CD14-positive monocyte (primary cell): ENCODE results near the gene NKAIN2. TPM values are rescaled to one million over a fixed set of nuclear protein-coding genes. Genes with fewer than 3 reads are reported as not detected.
"Not testable (repeated sequence)": the region's sequence is repeated elsewhere in the genome, so short reads cannot be mapped to it uniquely, and the experiment has no call there.

ENCODE experiments used
- DNase-seq, 3 donors: peaks; one replicate each; pipeline ENCODE4 v3.0.0-alpha.2; 2011 to 2022
- H2AFZ ChIP-seq: 2 replicates; pipeline ENCODE4 v1.6.0; 2012; ENCODE audit warnings: mild to moderate bottlenecking, low read depth, low read length, inconsistent platforms; ENCODE audit not compliant: insufficient read depth, poor library complexity, severe bottlenecking
- H3K27ac ChIP-seq, 2 donors: 1 replicate in 1 of 2; 2 replicates in 1 of 2; pipeline ENCODE4 v1.5.1; 2012 to 2013; ENCODE audit warnings: low read length in 2 of 2, control low read depth in 1 of 2, inconsistent platforms in 1 of 2, low read depth in 1 of 2, mild to moderate bottlenecking in 1 of 2
- H3K27me3 ChIP-seq, 2 donors: one replicate each; pipeline versions ENCODE4 v1.6.0 to v1.6.1; 2011 to 2013; ENCODE audit warnings: low read length in 2 of 2; ENCODE audit not compliant: control insufficient read depth in 2 of 2, insufficient read depth in 2 of 2
- H3K36me3 ChIP-seq, 2 donors: replicated peaks in 1 of 2; 1 replicate in 1 of 2; 2 replicates in 1 of 2; pipeline versions ENCODE4 v1.5.1 to v1.6.1; 2012 to 2013; ENCODE audit warnings: low read length in 2 of 2, control low read depth in 1 of 2, inconsistent platforms in 1 of 2, mild to moderate bottlenecking in 1 of 2; ENCODE audit not compliant: insufficient read depth in 2 of 2, control insufficient read depth in 1 of 2
- H3K4me1 ChIP-seq, 2 donors: 1 replicate in 1 of 2; 2 replicates in 1 of 2; pipeline versions ENCODE4 v1.5.1 to v1.6.1; 2012 to 2013; ENCODE audit warnings: low read length in 2 of 2, control low read depth in 1 of 2, inconsistent platforms in 1 of 2, mild to moderate bottlenecking in 1 of 2, moderate library complexity in 1 of 2; ENCODE audit not compliant: insufficient read depth in 2 of 2, control insufficient read depth in 1 of 2
- H3K4me2 ChIP-seq: replicated peaks from 2 replicates; pipeline ENCODE3; 2012; ENCODE audit warnings: low read length, moderate library complexity, mild to moderate bottlenecking; ENCODE audit not compliant: poor library complexity, severe bottlenecking; ENCODE audit errors: extremely low read depth
- H3K4me3 ChIP-seq, 3 experiments: fragments of 200-600 bp in 1 of 3; sonication (generic) in 1 of 3; replicated peaks in 1 of 3; 1 replicate in 2 of 3; 2 replicates in 1 of 3; pipeline ENCODE4 v1.5.1; 2011 to 2013; ENCODE audit warnings: low read length in 3 of 3, mild to moderate bottlenecking in 3 of 3, control low read depth in 2 of 3, low read depth in 2 of 3, inconsistent platforms in 1 of 3, moderate library complexity in 1 of 3
- H3K79me2 ChIP-seq: 2 replicates; pipeline ENCODE4 v1.6.0; 2012; ENCODE audit warnings: mild to moderate bottlenecking, control low read depth, inconsistent platforms, low read length, moderate library complexity; ENCODE audit not compliant: insufficient read depth
- H3K9ac ChIP-seq: 2 replicates; pipeline ENCODE4 v1.6.0; 2017; ENCODE audit warnings: low read length, mild to moderate bottlenecking; ENCODE audit not compliant: insufficient read depth, poor library complexity, severe bottlenecking
- H3K9me3 ChIP-seq, 2 donors: replicated peaks in 1 of 2; 1 replicate in 1 of 2; 2 replicates in 1 of 2; pipeline versions ENCODE4 v1.5.1 to v1.6.1; 2012 to 2013; ENCODE audit warnings: low read length in 2 of 2, control low read depth in 1 of 2; ENCODE audit not compliant: control insufficient read depth in 1 of 2, insufficient read depth in 1 of 2
- H4K20me1 ChIP-seq: 2 replicates; pipeline ENCODE4 v1.6.0; 2012; ENCODE audit warnings: mild to moderate bottlenecking, low read length, control low read depth, moderate library complexity; ENCODE audit not compliant: insufficient read depth
- H3K27ac Mint-ChIP-seq, 7 donors: one replicate each; pipeline ENCODE4 v1.8.0; 2020; ENCODE audit warnings: mild to moderate bottlenecking in 7 of 7, mixed read lengths in 7 of 7, moderate library complexity in 6 of 7, inconsistent platforms in 2 of 7
- H3K27me3 Mint-ChIP-seq, 3 donors: one replicate each; pipeline ENCODE4 v1.8.0; 2021 to 2022; ENCODE audit warnings: low read depth in 3 of 3, mild to moderate bottlenecking in 3 of 3, mixed read lengths in 3 of 3, moderate library complexity in 3 of 3, inconsistent platforms in 1 of 3
- H3K36me3 Mint-ChIP-seq, 2 donors: one replicate each; pipeline ENCODE4 v1.8.0; 2020; ENCODE audit warnings: mixed read lengths in 2 of 2, inconsistent platforms in 1 of 2, mild to moderate bottlenecking in 1 of 2
- H3K4me1 Mint-ChIP-seq: one replicate; pipeline ENCODE4 v1.8.0; 2020; ENCODE audit warnings: mild to moderate bottlenecking, mixed read lengths
- H3K4me3 Mint-ChIP-seq, 2 donors: one replicate each; pipeline ENCODE4 v1.8.0; 2020; ENCODE audit warnings: mild to moderate bottlenecking in 2 of 2, mixed read lengths in 2 of 2, moderate library complexity in 1 of 2
- H3K9me3 Mint-ChIP-seq, 7 donors: one replicate each; pipeline ENCODE4 v1.8.0; 2020 to 2022; ENCODE audit warnings: mixed read lengths in 7 of 7, mild to moderate bottlenecking in 6 of 7, moderate library complexity in 6 of 7, inconsistent platforms in 2 of 7
- CTCF ChIP-seq: fragments of 200-600 bp; IDR thresholded peaks from one replicate; pipeline ENCODE4 v1.8.0; 2022; ENCODE audit warnings: antibody characterized with exemption, mild to moderate bottlenecking
- WGBS: methylation state at CpG from one replicate; pipeline ENCODE4 v1.1.5; 2013; ENCODE audit warnings: missing lambda C conversion rate; ENCODE audit not compliant: insufficient coverage; 5-methylcytosine and 5-hydroxymethylcytosine counted together
- intact Hi-C, 2 donors: fragments of 100-400 bp; cut with micrococcal nuclease; formaldehyde crosslinking; loops; one replicate each; pipeline versions ENCODE4 v1.15.0 to v1.15.1; 2023
- polyA plus RNA-seq, 3 donors: library from polyadenylated mRNA; depleted of rRNA in 1 of 3; unstranded in 2 of 3; stranded (reverse) in 1 of 3; fragments of 300-500 nt in 2 of 3; fragments of >200 nt in 1 of 3; fragmentation: Illumina TruSeq in 2 of 3; gene quantifications; 1 replicate in 2 of 3; 2 replicates in 1 of 3; pipeline ENCODE4 v1.2.3, GENCODE V29; 2012 to 2021

Gene NKAIN2
- polyA plus RNA-seq, 3 donors = not detected

- Histone ChIP-seq H3K4me2 (no peak overlapping the region), H3K9me3 (peaks cover 19 to 23% of the 10 kb centered on the region in 2 donors), H4K20me1 (no peaks in the 10 kb centered on the region), H3K9ac (no peak overlapping the region), H3K4me3 (no peak overlapping the region), H3K27me3 (no peaks in the 10 kb centered on the region), H3K36me3 (no peaks in the 10 kb centered on the region), H2AFZ (no peak overlapping the region), H3K4me1 (no peaks in the 10 kb centered on the region), H3K79me2 (no peaks in the 10 kb centered on the region), H3K27ac (no peak overlapping the region)
- Mint-ChIP-seq H3K4me1 (no peaks in the 10 kb centered on the region), H3K27ac (no peak overlapping the region), H3K9me3 (peaks cover 9 to 34% (median 18%) of the 10 kb centered on the region in 7 donors), H3K4me3 (no peak overlapping the region), H3K36me3 (no peaks in the 10 kb centered on the region), H3K27me3 (peaks cover 0 to 2% (median 1%) of the 10 kb centered on the region in 3 donors)
- DNase-seq = no peak
- TF ChIP-seq CTCF = no peak
- intact Hi-C loops = no loop called here
- whole genome bisulfite sequencing = 100% methylated on average over 1 of the region's 3 CpGs
Observed at GRCh38 chr6:124560873-124561567, 757.4 kb downstream of the NKAIN2 start.

- Mint-ChIP-seq H3K27me3 (peaks cover 0 to 2% (median 1%) of the 10 kb centered on the region in 3 donors), H3K36me3 (no peaks in the 10 kb centered on the region), H3K9me3 (peaks cover 9 to 34% (median 18%) of the 10 kb centered on the region in 7 donors), H3K4me3 (no peak overlapping the region), H3K27ac (no peak overlapping the region), H3K4me1 (no peaks in the 10 kb centered on the region)
- no peak for TF ChIP-seq CTCF
- H3K4me3 ChIP-seq = no peak overlapping the region
- DNase-seq = no peak
- H3K9ac ChIP-seq = no peak overlapping the region
- H3K27me3 ChIP-seq = no peaks in the 10 kb centered on the region
- no peak overlapping the region for H2AFZ ChIP-seq
- no peaks in the 10 kb centered on the region for H4K20me1 ChIP-seq
- H3K36me3 ChIP-seq = no peaks in the 10 kb centered on the region
- no peaks in the 10 kb centered on the region for H3K4me1 ChIP-seq
- intact Hi-C loops = no loop called here
- no peak overlapping the region for H3K27ac ChIP-seq
- peaks cover 19 to 23% of the 10 kb centered on the region in 2 donors for H3K9me3 ChIP-seq
- WGBS = 94% methylated on average over 2 of the region's 4 CpGs
- no peaks in the 10 kb centered on the region for H3K79me2 ChIP-seq
- H3K4me2 ChIP-seq = no peak overlapping the region
Observed at GRCh38 chr6:124561635-124562130, 758.0 kb downstream of the NKAIN2 start.

- WGBS = 100% methylated on average over 1 of the region's 3 CpGs
- H4K20me1 ChIP-seq = not testable (repeated sequence)
Observed at GRCh38 chr6:124564125-124564524, 760.5 kb downstream of the NKAIN2 start.

More at GRCh38 chr6:124564125-124564524, 760.5 kb downstream of the NKAIN2 start:
- H3K9me3 Mint-ChIP-seq = peaks cover 8 to 31% (median 21%) of the 10 kb centered on the region in 7 donors
- DNase-seq, H3K27ac Mint-ChIP-seq, H3K4me3 Mint-ChIP-seq, H3K36me3 ChIP-seq, H3K27ac ChIP-seq, H3K27me3 ChIP-seq, intact Hi-C loops, H3K4me1 ChIP-seq, H3K4me2 ChIP-seq, H3K27me3 Mint-ChIP-seq, H3K36me3 Mint-ChIP-seq, H2AFZ ChIP-seq, H3K4me3 ChIP-seq, H3K4me1 Mint-ChIP-seq, H3K79me2 ChIP-seq, H3K9ac ChIP-seq: not testable (repeated sequence)
- H3K9me3 ChIP-seq = peaks cover 19 to 22% of the 10 kb centered on the region in 2 donors
